OCI-LY1 (cell line): ENCODE data around the gene SYMPK.
A peak's percentile ranks its signal among the peaks of the same experiment; 100 is the strongest.

ENCODE experiments used
- H2AFZ ChIP-seq: fragments of 200-600 bp; sonication (generic), shearing (Covaris generic); 2 replicates; pipeline ENCODE4 v1.6.0; 2014; ENCODE audit warnings: antibody characterized with exemption, mild to moderate bottlenecking, low read length
- H3F3A ChIP-seq: fragments of 200-600 bp; sonication (generic), shearing (Covaris generic); 2 replicates; pipeline ENCODE4 v1.6.0; 2014; ENCODE audit warnings: mild to moderate bottlenecking, antibody characterized with exemption, low read length, moderate library complexity; ENCODE audit not compliant: insufficient read depth
- H3K27ac ChIP-seq: fragments of 200-600 bp; sonication (generic); 2 replicates; pipeline ENCODE4 v1.5.1; 2014; ENCODE audit warnings: low read length, mixed run types, mild to moderate bottlenecking, low read depth; ENCODE audit not compliant: poor library complexity, severe bottlenecking
- H3K27me3 ChIP-seq: fragments of 200-600 bp; sonication (generic); 2 replicates; pipeline ENCODE4 v1.6.0; 2014; ENCODE audit warnings: antibody characterized with exemption, mild to moderate bottlenecking, low read length, moderate library complexity; ENCODE audit not compliant: insufficient read depth
- H3K36me3 ChIP-seq: fragments of 200-600 bp; sonication (generic); 2 replicates; pipeline ENCODE4 v1.6.1; 2014; ENCODE audit warnings: mild to moderate bottlenecking, antibody characterized with exemption, low read length, moderate library complexity, mixed read lengths; ENCODE audit not compliant: insufficient read depth
- H3K4me1 ChIP-seq: fragments of 200-600 bp; sonication (generic); 2 replicates; pipeline ENCODE4 v1.5.1; 2014; ENCODE audit warnings: mild to moderate bottlenecking, low read length, moderate library complexity; ENCODE audit not compliant: insufficient read depth, severe bottlenecking
- H3K4me2 ChIP-seq: fragments of 200-600 bp; sonication (generic), shearing (Covaris generic); 2 replicates; pipeline ENCODE4 v1.6.1; 2014; ENCODE audit warnings: low read length
- H3K4me3 ChIP-seq: fragments of 200-600 bp; sonication (generic); 2 replicates; pipeline ENCODE4 v1.5.1; 2014; ENCODE audit warnings: low read length, low read depth, mild to moderate bottlenecking, mixed read lengths; ENCODE audit not compliant: poor library complexity, severe bottlenecking
- H3K79me2 ChIP-seq: fragments of 200-600 bp; shearing (Covaris generic); 2 replicates; pipeline ENCODE4 v1.6.1; 2016; ENCODE audit warnings: mixed run types, low read length, mixed read lengths; ENCODE audit not compliant: insufficient read depth
- H3K9ac ChIP-seq: fragments of 200-600 bp; sonication (generic), shearing (Covaris generic); 2 replicates; pipeline ENCODE4 v1.6.1; 2014; ENCODE audit warnings: mild to moderate bottlenecking, low read length, mixed read lengths
- H3K9me2 ChIP-seq: fragments of 200-600 bp; sonication (generic), shearing (Covaris generic); 2 replicates; pipeline ENCODE4 v1.6.1; 2014; ENCODE audit warnings: low read depth, mild to moderate bottlenecking, low read length, mixed read lengths
- H3K9me3 ChIP-seq: fragments of 200-600 bp; shearing (Covaris generic); 2 replicates; pipeline ENCODE4 v1.6.1; 2014; ENCODE audit warnings: low read length, mixed read lengths
- H4K20me1 ChIP-seq: fragments of 200-600 bp; sonication (generic), shearing (Covaris generic); 2 replicates; pipeline ENCODE4 v1.6.0; 2016; ENCODE audit warnings: mild to moderate bottlenecking, low read length; ENCODE audit not compliant: insufficient read depth
- EZH2 ChIP-seq: fragments of 200-600 bp; sonication (generic), shearing (Covaris generic); IDR thresholded peaks from 2 replicates; pipeline ENCODE4 v1.8.0; 2017; ENCODE audit warnings: borderline replicate concordance, mixed run types, mild to moderate bottlenecking, antibody characterized with exemption, low read length, moderate library complexity, mixed read lengths
- TF ChIP-seq, protein P1 (sequence below): fragments of 200-600 bp; sonication (generic), shearing (Covaris generic); IDR thresholded peaks from 2 replicates; pipeline ENCODE4 v1.5.1; 2017; ENCODE audit warnings: mild to moderate bottlenecking, antibody characterized with exemption, low read length, moderate library complexity, mixed read lengths

The SYMPK gene

DNA sequence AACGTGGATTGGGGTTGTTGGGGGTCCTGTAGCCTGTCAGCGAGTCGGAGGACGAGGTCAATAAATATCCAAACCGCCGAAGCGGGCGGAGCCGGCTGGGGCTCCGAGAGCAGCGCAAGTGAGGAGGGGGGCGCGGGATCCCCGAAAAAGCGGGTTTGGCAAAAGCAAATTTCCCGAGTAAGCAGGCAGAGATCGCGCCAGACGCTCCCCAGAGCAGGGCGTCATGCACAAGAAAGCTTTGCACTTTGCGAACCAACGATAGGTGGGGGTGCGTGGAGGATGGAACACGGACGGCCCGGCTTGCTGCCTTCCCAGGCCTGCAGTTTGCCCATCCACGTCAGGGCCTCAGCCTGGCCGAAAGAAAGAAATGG is 93.1 kb downstream of the SYMPK start:
- Histone ChIP-seq H3K9me3 (no peaks in the 10 kb centered on the region), H3K36me3 (no peaks in the 10 kb centered on the region), H3K27ac (peak overlapping the region; percentile 58), H3K9me2 (no peaks in the 10 kb centered on the region), H2AFZ (no peak overlapping the region), H3K4me2 (peak overlapping the region; percentile 86), H3K9ac (peak overlapping the region; percentile 51), H3F3A (no peaks in the 10 kb centered on the region), H3K79me2 (no peaks in the 10 kb centered on the region), H3K27me3 (no peaks in the 10 kb centered on the region; the same call in 1 of the 2 replicates), H3K4me3 (peak overlapping the region; percentile 62), H4K20me1 (no peaks in the 10 kb centered on the region), H3K4me1 (peaks cover 34% of the 10 kb centered on the region)
- TF ChIP-seq, protein P1, sequence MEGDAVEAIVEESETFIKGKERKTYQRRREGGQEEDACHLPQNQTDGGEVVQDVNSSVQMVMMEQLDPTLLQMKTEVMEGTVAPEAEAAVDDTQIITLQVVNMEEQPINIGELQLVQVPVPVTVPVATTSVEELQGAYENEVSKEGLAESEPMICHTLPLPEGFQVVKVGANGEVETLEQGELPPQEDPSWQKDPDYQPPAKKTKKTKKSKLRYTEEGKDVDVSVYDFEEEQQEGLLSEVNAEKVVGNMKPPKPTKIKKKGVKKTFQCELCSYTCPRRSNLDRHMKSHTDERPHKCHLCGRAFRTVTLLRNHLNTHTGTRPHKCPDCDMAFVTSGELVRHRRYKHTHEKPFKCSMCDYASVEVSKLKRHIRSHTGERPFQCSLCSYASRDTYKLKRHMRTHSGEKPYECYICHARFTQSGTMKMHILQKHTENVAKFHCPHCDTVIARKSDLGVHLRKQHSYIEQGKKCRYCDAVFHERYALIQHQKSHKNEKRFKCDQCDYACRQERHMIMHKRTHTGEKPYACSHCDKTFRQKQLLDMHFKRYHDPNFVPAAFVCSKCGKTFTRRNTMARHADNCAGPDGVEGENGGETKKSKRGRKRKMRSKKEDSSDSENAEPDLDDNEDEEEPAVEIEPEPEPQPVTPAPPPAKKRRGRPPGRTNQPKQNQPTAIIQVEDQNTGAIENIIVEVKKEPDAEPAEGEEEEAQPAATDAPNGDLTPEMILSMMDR, result no peak
- TF ChIP-seq EZH2, result no peak

DNA sequence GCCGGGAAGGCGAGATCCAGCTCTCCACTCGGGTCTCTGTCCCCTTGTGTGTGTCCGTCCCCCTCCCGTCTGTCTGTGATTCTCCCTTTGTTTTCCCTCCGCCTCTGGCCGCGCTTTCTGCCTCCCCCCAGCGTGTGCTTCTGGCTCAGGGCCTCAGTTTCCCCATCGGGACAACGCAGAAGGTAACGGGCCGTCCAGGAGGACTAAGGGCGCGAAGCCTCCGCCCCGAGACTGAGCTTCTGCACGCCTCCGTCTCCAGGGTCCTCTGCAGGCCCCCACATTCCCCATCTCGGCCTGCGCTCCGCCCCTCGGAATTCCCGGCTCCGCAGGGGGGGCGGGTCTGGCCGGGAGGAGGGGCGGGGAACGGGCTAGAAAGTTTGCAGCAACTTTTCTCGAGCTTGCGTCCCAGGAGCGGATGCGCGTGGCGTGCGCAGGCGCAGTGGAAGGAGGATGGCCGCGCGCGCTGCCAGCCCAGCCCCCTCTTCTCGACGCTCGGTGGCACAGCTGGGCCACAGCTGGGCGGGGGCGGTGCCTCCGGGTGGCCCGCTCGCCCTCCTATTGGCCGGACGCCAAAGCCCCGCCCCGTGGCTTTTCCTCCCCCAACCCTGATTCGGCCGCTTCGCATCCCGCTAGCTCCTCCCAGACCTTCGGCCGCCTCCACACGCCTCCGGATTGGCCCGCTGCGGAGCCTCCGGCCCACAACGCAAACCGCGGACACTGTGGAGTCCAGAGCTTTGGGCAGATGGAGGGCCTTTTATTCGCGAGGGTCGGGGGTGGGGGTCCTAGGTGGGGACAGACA is 93.8 kb downstream of the SYMPK start, which contains the start of gene SIX5:
Gene SIX5 (minus strand): TSS at position 269 of the 799 bp plus-strand sequence. CDS start 408 bp downstream, outside the sequence.
- H3K27me3 ChIP-seq, result no peaks in the 10 kb centered on the region; the same call in 1 of the 2 replicates
- H3K4me2 ChIP-seq, result peak within 1 kb of the TSS; percentile 95
- H4K20me1 ChIP-seq, result no peaks in the 10 kb centered on the region
- no peak within 1 kb of the TSS for H2AFZ ChIP-seq
- no peaks in the 10 kb centered on the region for H3K9me2 ChIP-seq
- peak within 1 kb of the TSS; percentile 76 for H3K4me3 ChIP-seq
- TF ChIP-seq, protein P1, result no peak
- no peak for TF ChIP-seq EZH2
- H3K36me3 ChIP-seq, result no peaks in the 10 kb centered on the region
- no peaks in the 10 kb centered on the region for H3F3A ChIP-seq
- H3K27ac ChIP-seq, result peak within 1 kb of the TSS; percentile 58
- no peaks in the 10 kb centered on the region for H3K9me3 ChIP-seq
- H3K9ac ChIP-seq, result peak within 1 kb of the TSS; percentile 83
- no peaks in the 10 kb centered on the region for H3K79me2 ChIP-seq
- H3K4me1 ChIP-seq, result peaks cover 34% of the 10 kb centered on the region

DNA sequence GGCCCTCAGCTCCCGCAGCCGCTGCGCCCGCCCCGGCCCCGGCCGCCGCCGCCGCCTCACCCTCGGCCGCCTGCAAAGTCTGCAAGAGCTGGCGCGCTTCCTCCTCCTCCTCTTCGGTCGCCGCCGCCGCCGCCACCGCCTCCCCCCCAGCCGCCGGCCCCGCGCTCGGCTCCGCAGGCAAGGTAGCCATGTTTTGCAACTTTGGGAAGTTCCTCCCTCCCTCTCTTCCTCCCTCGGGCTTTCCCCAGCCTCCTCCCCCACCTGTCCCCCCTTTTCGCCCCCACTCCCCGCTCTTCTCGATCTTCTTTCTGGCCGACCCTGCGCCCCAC is 94.3 kb downstream of the SYMPK start:
- Histone ChIP-seq H3K4me2 (peak overlapping the region; percentile 95), H4K20me1 (no peaks in the 10 kb centered on the region), H3K9me3 (no peaks in the 10 kb centered on the region), H3K4me1 (peaks cover 33% of the 10 kb centered on the region), H2AFZ (no peak overlapping the region), H3F3A (no peaks in the 10 kb centered on the region), H3K9me2 (no peaks in the 10 kb centered on the region), H3K9ac (peak overlapping the region; percentile 83), H3K79me2 (no peaks in the 10 kb centered on the region), H3K27me3 (no peaks in the 10 kb centered on the region; the same call in 1 of the 2 replicates), H3K36me3 (no peaks in the 10 kb centered on the region), H3K4me3 (peak overlapping the region; percentile 76), H3K27ac (no peak overlapping the region)
- TF ChIP-seq, protein P1, result no peak
- TF ChIP-seq EZH2, result no peak
